ENCODE measurements around the gene FAM180A.

DNA sequence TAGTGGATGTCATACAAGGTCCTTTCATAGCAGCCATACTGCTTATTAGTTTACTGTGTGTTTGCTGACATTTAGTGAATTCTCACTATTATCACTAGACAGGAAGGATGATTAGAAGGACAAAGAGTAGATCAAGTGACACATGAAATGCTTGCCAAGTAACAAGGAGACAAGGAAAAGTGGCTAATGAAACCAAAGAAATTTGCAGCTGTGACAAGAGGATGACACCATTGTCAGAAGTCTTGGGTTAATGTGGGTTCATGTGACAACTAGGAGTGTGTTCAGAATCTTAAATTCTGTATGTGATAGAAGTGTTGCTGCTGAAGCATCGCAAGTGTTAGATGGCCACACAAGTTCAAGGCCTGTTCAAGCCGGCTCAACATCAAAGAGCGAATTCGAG, 40.8 kb upstream of the FAM180A start:
- TF ChIP-seq SP1 (IDR thresholded peaks at IDR 0.05) (no peak), GABPA (IDR thresholded peaks at IDR 0.05 in 1 of 2, conservative IDR thresholded peaks at IDR 0.05 in 1 of 2) (no peak)
- TF ChIP-seq, protein P1, sequence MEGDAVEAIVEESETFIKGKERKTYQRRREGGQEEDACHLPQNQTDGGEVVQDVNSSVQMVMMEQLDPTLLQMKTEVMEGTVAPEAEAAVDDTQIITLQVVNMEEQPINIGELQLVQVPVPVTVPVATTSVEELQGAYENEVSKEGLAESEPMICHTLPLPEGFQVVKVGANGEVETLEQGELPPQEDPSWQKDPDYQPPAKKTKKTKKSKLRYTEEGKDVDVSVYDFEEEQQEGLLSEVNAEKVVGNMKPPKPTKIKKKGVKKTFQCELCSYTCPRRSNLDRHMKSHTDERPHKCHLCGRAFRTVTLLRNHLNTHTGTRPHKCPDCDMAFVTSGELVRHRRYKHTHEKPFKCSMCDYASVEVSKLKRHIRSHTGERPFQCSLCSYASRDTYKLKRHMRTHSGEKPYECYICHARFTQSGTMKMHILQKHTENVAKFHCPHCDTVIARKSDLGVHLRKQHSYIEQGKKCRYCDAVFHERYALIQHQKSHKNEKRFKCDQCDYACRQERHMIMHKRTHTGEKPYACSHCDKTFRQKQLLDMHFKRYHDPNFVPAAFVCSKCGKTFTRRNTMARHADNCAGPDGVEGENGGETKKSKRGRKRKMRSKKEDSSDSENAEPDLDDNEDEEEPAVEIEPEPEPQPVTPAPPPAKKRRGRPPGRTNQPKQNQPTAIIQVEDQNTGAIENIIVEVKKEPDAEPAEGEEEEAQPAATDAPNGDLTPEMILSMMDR (IDR thresholded peaks at IDR 0.05; ENCODE audit: low read depth, low read length, missing input control), result no peak

All from liver (tissue), 3 donors.